PFSK-1 (cell line): ENCODE measurements around the gene CRADD.

ENCODE experiments used
- FOXP2 ChIP-seq: optimal IDR thresholded peaks from 2 replicates; pipeline ENCODE3; 2011; ENCODE audit warnings: borderline replicate concordance, control low read depth, inconsistent platforms; ENCODE audit not compliant: insufficient read depth; ENCODE audit errors: extremely low read length, extremely low read depth
- POLR2AphosphoS5 ChIP-seq: IDR thresholded peaks from 2 replicates; pipeline ENCODE4 v1.6.1; 2012; ENCODE audit warnings: low read depth, mild to moderate bottlenecking, control low read depth, low read length, moderate library complexity
- SIN3A ChIP-seq: IDR thresholded peaks from 2 replicates; pipeline ENCODE4 v1.6.1; 2012; ENCODE audit warnings: mild to moderate bottlenecking, low read length, moderate library complexity, borderline replicate concordance; ENCODE audit not compliant: insufficient read depth
- TAF1 ChIP-seq: IDR thresholded peaks from 2 replicates; pipeline ENCODE4 v1.6.1; 2012; ENCODE audit warnings: low read length, control low read depth, borderline replicate concordance; ENCODE audit not compliant: insufficient read depth
- TF ChIP-seq, protein P1 (sequence below), 2 experiments: IDR thresholded peaks; 2 replicates each; pipeline versions ENCODE4 v1.6.1 to v1.8.0; 2011 to 2012; ENCODE audit warnings: low read depth in 2 of 2, low read length in 2 of 2, control low read depth in 1 of 2, inconsistent platforms in 1 of 2, mild to moderate bottlenecking in 1 of 2, moderate library complexity in 1 of 2; ENCODE audit not compliant: insufficient read depth in 1 of 2

DNA sequence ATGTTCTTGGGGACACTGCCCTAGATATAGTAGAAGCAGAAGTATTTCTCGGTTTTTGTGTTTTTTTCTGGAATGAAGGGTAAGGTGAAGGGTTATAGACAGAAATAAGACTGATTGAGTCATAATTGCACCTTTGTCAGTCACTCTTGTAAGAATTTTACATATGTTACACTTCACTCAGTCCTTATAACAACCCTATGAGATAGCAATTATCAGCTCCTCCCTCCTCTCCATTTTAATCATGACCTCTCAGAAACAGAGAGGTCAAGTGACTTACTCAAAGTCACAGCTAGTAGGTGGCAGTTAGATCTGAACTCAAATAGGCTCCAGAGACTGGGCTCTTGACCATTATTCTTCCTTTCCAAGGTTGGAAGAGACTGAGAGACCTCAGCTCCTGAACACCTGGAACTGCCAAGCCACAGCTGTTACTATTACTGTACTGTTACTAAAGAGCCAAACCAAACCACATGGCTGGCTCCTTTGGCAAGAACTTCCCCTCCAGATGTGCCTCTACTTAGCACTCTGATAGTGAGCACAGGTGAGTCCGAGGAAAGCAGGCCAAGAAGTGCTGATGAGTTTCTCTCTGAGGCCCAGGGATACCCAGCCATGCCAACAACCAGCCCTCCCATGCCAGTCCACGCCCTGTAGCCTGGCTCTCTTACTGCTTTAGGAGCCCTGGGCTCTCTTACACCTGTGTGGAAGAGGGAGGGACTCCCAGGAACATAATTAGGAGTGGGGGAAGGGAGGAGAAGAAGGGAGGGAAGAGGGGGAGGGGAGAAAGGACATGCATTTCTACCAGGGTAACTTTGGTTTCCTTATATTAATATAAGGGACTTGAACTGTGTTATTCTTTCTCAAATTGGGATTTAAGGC, 121.3 kb downstream of the CRADD start:
- TF ChIP-seq TAF1 (no peak), POLR2AphosphoS5 (no peak), FOXP2 (no peak), SIN3A (no peak)
- TF ChIP-seq, protein P1, sequence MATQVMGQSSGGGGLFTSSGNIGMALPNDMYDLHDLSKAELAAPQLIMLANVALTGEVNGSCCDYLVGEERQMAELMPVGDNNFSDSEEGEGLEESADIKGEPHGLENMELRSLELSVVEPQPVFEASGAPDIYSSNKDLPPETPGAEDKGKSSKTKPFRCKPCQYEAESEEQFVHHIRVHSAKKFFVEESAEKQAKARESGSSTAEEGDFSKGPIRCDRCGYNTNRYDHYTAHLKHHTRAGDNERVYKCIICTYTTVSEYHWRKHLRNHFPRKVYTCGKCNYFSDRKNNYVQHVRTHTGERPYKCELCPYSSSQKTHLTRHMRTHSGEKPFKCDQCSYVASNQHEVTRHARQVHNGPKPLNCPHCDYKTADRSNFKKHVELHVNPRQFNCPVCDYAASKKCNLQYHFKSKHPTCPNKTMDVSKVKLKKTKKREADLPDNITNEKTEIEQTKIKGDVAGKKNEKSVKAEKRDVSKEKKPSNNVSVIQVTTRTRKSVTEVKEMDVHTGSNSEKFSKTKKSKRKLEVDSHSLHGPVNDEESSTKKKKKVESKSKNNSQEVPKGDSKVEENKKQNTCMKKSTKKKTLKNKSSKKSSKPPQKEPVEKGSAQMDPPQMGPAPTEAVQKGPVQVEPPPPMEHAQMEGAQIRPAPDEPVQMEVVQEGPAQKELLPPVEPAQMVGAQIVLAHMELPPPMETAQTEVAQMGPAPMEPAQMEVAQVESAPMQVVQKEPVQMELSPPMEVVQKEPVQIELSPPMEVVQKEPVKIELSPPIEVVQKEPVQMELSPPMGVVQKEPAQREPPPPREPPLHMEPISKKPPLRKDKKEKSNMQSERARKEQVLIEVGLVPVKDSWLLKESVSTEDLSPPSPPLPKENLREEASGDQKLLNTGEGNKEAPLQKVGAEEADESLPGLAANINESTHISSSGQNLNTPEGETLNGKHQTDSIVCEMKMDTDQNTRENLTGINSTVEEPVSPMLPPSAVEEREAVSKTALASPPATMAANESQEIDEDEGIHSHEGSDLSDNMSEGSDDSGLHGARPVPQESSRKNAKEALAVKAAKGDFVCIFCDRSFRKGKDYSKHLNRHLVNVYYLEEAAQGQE (IDR thresholded peaks at IDR 0.05; ENCODE audit: insufficient read depth in 1 of 2, low read depth in 2 of 2, low read length in 2 of 2): no peak
